Parathyroid adenoma (tissue), 2 donors: ENCODE measurements around the gene GNA14.

ENCODE experiments used
- H2AFZ ChIP-seq: fragments of 300-600 bp; sonication (generic); one replicate; pipeline ENCODE4 v1.7.0; 2017; ENCODE audit warnings: antibody characterized with exemption, mild to moderate bottlenecking
- H3K27ac ChIP-seq: fragments of 300-600 bp; sonication (generic); one replicate; pipeline ENCODE4 v1.7.0; 2017
- H3K27me3 ChIP-seq: fragments of 300-600 bp; sonication (generic); one replicate; pipeline ENCODE4 v1.7.0; 2017; ENCODE audit warnings: low read length; ENCODE audit not compliant: control insufficient read depth, insufficient read depth
- H3K36me3 ChIP-seq: fragments of 300-600 bp; sonication (generic); one replicate; pipeline ENCODE4 v1.7.0; 2017; ENCODE audit warnings: low read length; ENCODE audit not compliant: control insufficient read depth, insufficient read depth
- H3K4me1 ChIP-seq: fragments of 300-600 bp; sonication (generic); one replicate; pipeline ENCODE4 v1.7.0; 2017; ENCODE audit warnings: control low read depth
- H3K4me2 ChIP-seq: fragments of 300-600 bp; sonication (generic); one replicate; pipeline ENCODE4 v1.7.0; 2017; ENCODE audit warnings: low read length
- H3K4me3 ChIP-seq: fragments of 300-600 bp; sonication (generic); one replicate; pipeline ENCODE4 v1.7.0; 2017; ENCODE audit warnings: low read depth, low read length
- H3K79me2 ChIP-seq: fragments of 300-600 bp; sonication (generic); one replicate; pipeline ENCODE4 v1.7.0; 2017; ENCODE audit warnings: control low read depth
- H3K9ac ChIP-seq: fragments of 300-600 bp; sonication (generic); one replicate; pipeline ENCODE4 v1.7.0; 2017; ENCODE audit warnings: mild to moderate bottlenecking
- H3K9me3 ChIP-seq: fragments of 300-600 bp; sonication (generic); one replicate; pipeline ENCODE4 v1.7.0; 2017; ENCODE audit warnings: low read length; ENCODE audit not compliant: control insufficient read depth
- TF ChIP-seq, protein P1 (sequence below): fragments of 300-600 bp; sonication (generic); IDR thresholded peaks from one replicate; pipeline ENCODE4 v1.7.0; 2017; ENCODE audit warnings: antibody characterized with exemption, mild to moderate bottlenecking
- donor health status: primary hyperparathyroidism.

GNA14 gene

DNA sequence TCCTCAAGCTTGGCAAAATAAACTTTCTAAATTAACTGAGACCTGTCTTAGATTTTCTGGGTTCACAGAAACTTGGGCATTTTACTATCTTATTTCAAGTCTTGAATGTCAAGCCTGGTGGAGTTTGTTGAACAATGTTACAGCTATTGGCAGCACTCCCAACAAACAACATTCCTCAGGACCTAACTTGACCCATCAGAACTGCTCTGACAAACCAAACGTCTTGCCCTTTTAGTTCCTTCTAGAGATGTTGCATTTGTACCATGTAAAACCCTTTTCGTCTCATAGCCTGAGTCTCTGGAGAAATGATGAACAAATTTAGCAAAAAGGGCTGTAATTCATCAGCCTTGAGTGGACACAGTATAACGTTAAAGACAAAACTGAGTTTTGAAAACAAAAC is 51.1 kb downstream of the GNA14 start:
- H3K4me2 ChIP-seq: no peak overlapping the region
- H3K4me1 ChIP-seq: no peaks in the 10 kb centered on the region
- H3K27ac ChIP-seq: no peak overlapping the region
- H3K36me3 ChIP-seq: no peaks in the 10 kb centered on the region
- no peaks in the 10 kb centered on the region for H3K9me3 ChIP-seq
- no peaks in the 10 kb centered on the region for H3K79me2 ChIP-seq
- TF ChIP-seq, protein P1, sequence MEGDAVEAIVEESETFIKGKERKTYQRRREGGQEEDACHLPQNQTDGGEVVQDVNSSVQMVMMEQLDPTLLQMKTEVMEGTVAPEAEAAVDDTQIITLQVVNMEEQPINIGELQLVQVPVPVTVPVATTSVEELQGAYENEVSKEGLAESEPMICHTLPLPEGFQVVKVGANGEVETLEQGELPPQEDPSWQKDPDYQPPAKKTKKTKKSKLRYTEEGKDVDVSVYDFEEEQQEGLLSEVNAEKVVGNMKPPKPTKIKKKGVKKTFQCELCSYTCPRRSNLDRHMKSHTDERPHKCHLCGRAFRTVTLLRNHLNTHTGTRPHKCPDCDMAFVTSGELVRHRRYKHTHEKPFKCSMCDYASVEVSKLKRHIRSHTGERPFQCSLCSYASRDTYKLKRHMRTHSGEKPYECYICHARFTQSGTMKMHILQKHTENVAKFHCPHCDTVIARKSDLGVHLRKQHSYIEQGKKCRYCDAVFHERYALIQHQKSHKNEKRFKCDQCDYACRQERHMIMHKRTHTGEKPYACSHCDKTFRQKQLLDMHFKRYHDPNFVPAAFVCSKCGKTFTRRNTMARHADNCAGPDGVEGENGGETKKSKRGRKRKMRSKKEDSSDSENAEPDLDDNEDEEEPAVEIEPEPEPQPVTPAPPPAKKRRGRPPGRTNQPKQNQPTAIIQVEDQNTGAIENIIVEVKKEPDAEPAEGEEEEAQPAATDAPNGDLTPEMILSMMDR: no peak
- no peaks in the 10 kb centered on the region for H3K27me3 ChIP-seq
- H3K4me3 ChIP-seq: no peak overlapping the region
- H2AFZ ChIP-seq: no peak overlapping the region
- H3K9ac ChIP-seq: no peak overlapping the region

DNA sequence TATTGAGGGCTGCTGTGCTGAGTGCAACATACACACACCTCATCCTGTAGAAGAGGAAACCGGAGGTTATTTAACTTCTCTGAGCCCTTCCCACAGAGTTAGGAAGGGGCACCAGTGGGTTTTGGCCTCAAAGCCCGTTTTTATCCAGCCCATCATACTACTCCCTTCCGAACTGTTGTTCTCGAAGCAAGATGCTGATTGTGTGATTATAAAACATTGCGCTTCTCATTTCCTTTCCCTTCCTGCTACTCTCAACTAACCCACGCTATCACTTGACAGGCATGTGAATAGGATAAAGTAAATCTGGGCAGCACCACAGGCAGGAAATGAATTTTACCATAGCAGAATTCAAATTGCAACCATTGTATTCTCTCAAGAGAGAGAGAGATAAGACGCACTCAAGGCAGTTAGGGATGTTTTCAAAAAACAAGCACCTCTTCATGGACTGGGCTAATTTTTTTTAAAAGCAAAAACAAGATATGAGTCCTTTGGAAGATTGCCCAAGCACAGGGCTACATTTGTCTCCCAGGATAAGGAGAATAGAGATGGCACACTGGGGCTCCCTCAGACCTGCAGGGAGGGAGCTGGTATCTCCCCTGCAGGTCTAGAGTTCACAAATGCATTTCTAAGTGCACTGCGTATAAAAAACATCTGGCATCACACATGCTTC is 52.6 kb downstream of the GNA14 start:
- Histone ChIP-seq H2AFZ (no peak overlapping the region), H3K27ac (no peak overlapping the region), H3K4me3 (no peak overlapping the region), H3K9me3 (no peaks in the 10 kb centered on the region), H3K79me2 (no peaks in the 10 kb centered on the region), H3K4me1 (no peaks in the 10 kb centered on the region), H3K4me2 (no peak overlapping the region), H3K9ac (no peak overlapping the region), H3K27me3 (no peaks in the 10 kb centered on the region), H3K36me3 (no peaks in the 10 kb centered on the region)
- TF ChIP-seq, protein P1: no peak

DNA sequence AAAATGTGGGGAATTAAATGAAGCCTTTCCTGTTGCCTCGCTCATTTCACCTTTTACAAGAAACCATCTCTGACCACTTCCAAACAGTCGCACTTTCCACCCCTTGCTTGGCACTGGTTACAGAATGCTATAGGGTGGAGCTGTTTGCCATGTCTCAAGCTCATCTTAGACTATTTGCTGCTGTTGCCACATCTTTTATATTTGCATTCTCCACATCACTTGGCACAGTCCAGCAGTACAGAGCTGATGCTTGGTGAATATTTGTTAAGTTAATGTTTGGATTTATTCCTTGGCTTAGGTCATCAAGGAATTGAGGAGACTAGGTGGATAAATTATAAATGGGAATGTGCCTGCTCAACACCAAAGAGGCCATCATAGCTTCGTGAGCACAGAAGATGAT is 53.2 kb downstream of the GNA14 start:
- H3K36me3 ChIP-seq: no peaks in the 10 kb centered on the region
- TF ChIP-seq, protein P1: no peak
- no peaks in the 10 kb centered on the region for H3K9me3 ChIP-seq
- H3K4me2 ChIP-seq: no peak overlapping the region
- no peak overlapping the region for H3K27ac ChIP-seq
- H2AFZ ChIP-seq: no peak overlapping the region
- H3K4me3 ChIP-seq: no peak overlapping the region
- H3K79me2 ChIP-seq: no peaks in the 10 kb centered on the region
- no peak overlapping the region for H3K9ac ChIP-seq
- no peaks in the 10 kb centered on the region for H3K4me1 ChIP-seq
- no peaks in the 10 kb centered on the region for H3K27me3 ChIP-seq

DNA sequence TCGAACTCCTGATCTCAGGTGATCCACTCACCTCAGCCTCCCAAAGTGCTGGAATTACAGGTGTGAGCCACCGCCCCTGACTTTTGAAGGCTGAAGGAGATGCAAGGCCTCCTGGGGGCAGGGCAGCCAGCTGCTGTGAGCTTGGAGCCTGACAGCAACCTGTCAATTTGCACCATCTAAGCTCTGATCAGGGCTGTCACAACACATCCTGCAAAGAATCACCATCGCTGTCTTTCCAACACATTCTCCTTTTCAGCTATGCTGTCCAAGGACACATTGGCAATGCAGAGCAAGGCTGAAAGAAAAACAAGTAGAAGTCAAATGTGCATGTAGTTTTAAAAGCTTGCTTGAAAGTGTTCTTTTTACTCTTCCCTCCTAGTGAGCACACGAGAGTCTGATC is 54.6 kb downstream of the GNA14 start:
- H3K4me2 ChIP-seq: no peak overlapping the region
- no peaks in the 10 kb centered on the region for H3K27me3 ChIP-seq
- no peak overlapping the region for H3K27ac ChIP-seq
- no peaks in the 10 kb centered on the region for H3K4me1 ChIP-seq
- no peak overlapping the region for H3K9ac ChIP-seq
- H3K4me3 ChIP-seq: no peak overlapping the region
- no peaks in the 10 kb centered on the region for H3K9me3 ChIP-seq
- H3K36me3 ChIP-seq: no peaks in the 10 kb centered on the region
- TF ChIP-seq, protein P1: no peak
- H2AFZ ChIP-seq: no peak overlapping the region
- H3K79me2 ChIP-seq: no peaks in the 10 kb centered on the region

DNA sequence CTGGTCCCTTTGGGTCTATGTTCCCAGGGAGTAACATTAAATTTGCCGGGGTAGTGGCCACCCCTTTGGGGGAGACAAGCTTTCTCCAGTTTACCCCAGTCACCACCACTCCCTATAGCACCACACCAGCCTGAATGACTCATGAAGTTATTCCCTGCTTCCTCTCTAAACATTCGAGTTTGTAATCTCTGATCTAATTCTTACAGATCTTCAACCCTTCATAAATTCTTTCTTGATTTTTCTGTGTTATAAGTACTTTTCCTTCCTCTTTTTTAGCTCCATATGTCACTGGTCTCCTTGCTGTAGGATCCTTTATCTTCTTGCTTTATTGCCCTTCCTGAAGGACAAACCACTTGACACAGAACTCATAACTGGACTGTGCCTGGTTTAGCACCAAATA is 55.6 kb downstream of the GNA14 start:
- no peaks in the 10 kb centered on the region for H3K36me3 ChIP-seq
- H2AFZ ChIP-seq: no peak overlapping the region
- H3K4me3 ChIP-seq: no peak overlapping the region
- H3K4me1 ChIP-seq: no peaks in the 10 kb centered on the region
- H3K9me3 ChIP-seq: no peaks in the 10 kb centered on the region
- H3K4me2 ChIP-seq: no peak overlapping the region
- H3K9ac ChIP-seq: no peak overlapping the region
- H3K79me2 ChIP-seq: no peaks in the 10 kb centered on the region
- no peak overlapping the region for H3K27ac ChIP-seq
- TF ChIP-seq, protein P1: no peak
- H3K27me3 ChIP-seq: no peaks in the 10 kb centered on the region
